Breast epithelium (tissue), 4 donors: ENCODE measurements around the gene AOAH. TPM values are rescaled to one million over a fixed set of nuclear protein-coding genes. Genes with fewer than 3 reads are reported as not detected.

Experiments used
- DNase-seq, 2 donors: peaks; one replicate each; pipeline ENCODE4 v3.0.0-alpha.2; 2019; ENCODE audit warnings: low spot score in 2 of 2
- H3K27ac ChIP-seq, 2 donors: fragments of 200-600 bp; sonication (generic) in 1 of 2; one replicate each; pipeline ENCODE4 v1.5.1; 2016 to 2019; ENCODE audit warnings: mild to moderate bottlenecking in 1 of 2
- H3K27me3 ChIP-seq, 2 donors: fragments of 200-600 bp; sonication (generic) in 1 of 2; one replicate each; pipeline versions ENCODE4 v1.5.1 to v1.6.0; 2017 to 2019; ENCODE audit warnings: control low read depth in 1 of 2, mild to moderate bottlenecking in 1 of 2
- H3K36me3 ChIP-seq: fragments of 200-600 bp; one replicate; pipeline ENCODE4 v1.5.1; 2019
- H3K4me1 ChIP-seq, 2 donors: fragments of 200-600 bp; sonication (generic); one replicate each; pipeline ENCODE4 v1.5.1; 2016 to 2019; ENCODE audit warnings: control low read depth in 1 of 2
- H3K4me3 ChIP-seq, 3 donors: fragments of 200-600 bp; sonication (generic); 1 replicate in 2 of 3; 2 replicates in 1 of 3; pipeline ENCODE4 v1.5.1; 2016 to 2019; ENCODE audit warnings: mild to moderate bottlenecking in 3 of 3, moderate library complexity in 2 of 3
- H3K9me3 ChIP-seq, 2 donors: fragments of 200-600 bp; sonication (generic) in 1 of 2; one replicate each; pipeline ENCODE4 v1.5.1; 2016 to 2019; ENCODE audit warnings: control low read depth in 1 of 2
- CTCF ChIP-seq, 3 donors: fragments of 450-650 bp; IDR thresholded peaks; one replicate each; pipeline ENCODE4 v1.5.1; 2016 to 2017; ENCODE audit warnings: antibody characterized with exemption in 3 of 3, mild to moderate bottlenecking in 3 of 3, moderate library complexity in 3 of 3
- POLR2A ChIP-seq: fragments of 450-650 bp; IDR thresholded peaks from one replicate; pipeline ENCODE4 v1.6.1; 2016; ENCODE audit warnings: antibody characterized with exemption, mild to moderate bottlenecking, moderate library complexity
- POLR2AphosphoS5 ChIP-seq, 3 donors: sonication (generic); formaldehyde crosslinking; IDR thresholded peaks; one replicate each; pipeline ENCODE4 v1.6.1; 2017; ENCODE audit warnings: antibody characterized with exemption in 3 of 3
- intact Hi-C: fragments of 100-400 bp; cut with DNase I; formaldehyde crosslinking; loops from one replicate; pipeline ENCODE4 v1.15.1; 2023; ENCODE audit warnings: low total_unique reads
- total RNA-seq, 3 donors: library from RNA; depleted of rRNA; stranded (reverse); fragments of >200 nt; gene quantifications; one replicate each; pipeline ENCODE4 v1.1.0, GENCODE V29; 2016

The AOAH gene
- total RNA-seq, 3 donors from 2014 or later, result 4.6 to 13.3 (median 10.8) TPM

- intact Hi-C loops, result no loop called here
- TF ChIP-seq CTCF (IDR thresholded peaks at IDR 0.05), result no peak
- no peak for TF ChIP-seq POLR2AphosphoS5 (IDR thresholded peaks at IDR 0.05)
- no peak for TF ChIP-seq POLR2A
- H3K4me1 ChIP-seq, result no peaks in the 10 kb centered on the region
- H3K27me3 ChIP-seq, result no peaks in the 10 kb centered on the region
- no peaks in the 10 kb centered on the region for H3K9me3 ChIP-seq
- no peaks in the 10 kb centered on the region for H3K36me3 ChIP-seq
- no peak overlapping the region for H3K4me3 ChIP-seq
- H3K27ac ChIP-seq, result no peak overlapping the region
- no peak for DNase-seq
Observed at GRCh38 chr7:36617408-36617807, 106.9 kb downstream of the AOAH start.

GRCh38 chr7:36615852-36616540 lies 108.3 kb downstream of the AOAH start:
- Histone ChIP-seq H3K4me1 (no peaks in the 10 kb centered on the region), H3K27ac (no peak overlapping the region), H3K36me3 (no peaks in the 10 kb centered on the region), H3K27me3 (no peaks in the 10 kb centered on the region), H3K4me3 (no peak overlapping the region), H3K9me3 (no peaks in the 10 kb centered on the region)
- intact Hi-C loops, result no loop called here
- DNase-seq, result no peak
- TF ChIP-seq CTCF (IDR thresholded peaks at IDR 0.05) (no peak), POLR2A (no peak), POLR2AphosphoS5 (IDR thresholded peaks at IDR 0.05) (no peak)

- intact Hi-C loops, result no loop called here
- Histone ChIP-seq H3K27ac (no peak overlapping the region), H3K27me3 (no peaks in the 10 kb centered on the region), H3K4me1 (no peaks in the 10 kb centered on the region), H3K36me3 (no peaks in the 10 kb centered on the region), H3K4me3 (no peak overlapping the region), H3K9me3 (no peaks in the 10 kb centered on the region)
- DNase-seq, result no peak
- TF ChIP-seq POLR2AphosphoS5 (IDR thresholded peaks at IDR 0.05) (no peak), POLR2A (no peak), CTCF (IDR thresholded peaks at IDR 0.05) (no peak)
Observed at GRCh38 chr7:36614959-36615358, 109.3 kb downstream of the AOAH start.

GRCh38 chr7:36613031-36613614 lies 111.2 kb downstream of the AOAH start:
- TF ChIP-seq POLR2AphosphoS5 (IDR thresholded peaks at IDR 0.05) (no peak), CTCF (IDR thresholded peaks at IDR 0.05) (no peak), POLR2A (no peak)
- H3K4me3 ChIP-seq, result no peak overlapping the region
- no peaks in the 10 kb centered on the region for H3K36me3 ChIP-seq
- no peaks in the 10 kb centered on the region for H3K4me1 ChIP-seq
- no peak overlapping the region for H3K27ac ChIP-seq
- H3K9me3 ChIP-seq, result no peaks in the 10 kb centered on the region
- DNase-seq, result no peak
- intact Hi-C loops, result no loop called here
- H3K27me3 ChIP-seq, result no peaks in the 10 kb centered on the region

- Histone ChIP-seq H3K4me1 (no peaks in the 10 kb centered on the region), H3K27me3 (no peaks in the 10 kb centered on the region), H3K36me3 (no peaks in the 10 kb centered on the region), H3K27ac (no peak overlapping the region), H3K4me3 (no peak overlapping the region), H3K9me3 (no peaks in the 10 kb centered on the region)
- no peak for DNase-seq
- intact Hi-C loops, result no loop called here
- TF ChIP-seq POLR2A (no peak), CTCF (IDR thresholded peaks at IDR 0.05) (no peak), POLR2AphosphoS5 (IDR thresholded peaks at IDR 0.05) (no peak)
Observed at GRCh38 chr7:36611703-36612102, 112.6 kb downstream of the AOAH start.
